OCI-LY7 (cell line): Measurements from ENCODE around the gene SLC16A8.

Experiments
- EZH2phosphoT487 ChIP-seq: fragments of 200-600 bp; sonication (generic); IDR thresholded peaks from 2 replicates; pipeline ENCODE4 v1.6.1; 2018; ENCODE audit warnings: low read depth, borderline replicate concordance, mild to moderate bottlenecking, mixed run types, antibody characterized with exemption, low read length, moderate library complexity, mixed read lengths
- TF ChIP-seq, protein P1 (sequence below): fragments of 200-600 bp; sonication (generic); conservative IDR thresholded peaks from 2 replicates; pipeline ENCODE4 v1.5.1; 2014; ENCODE audit warnings: mild to moderate bottlenecking, antibody characterized with exemption, low read length, moderate library complexity, mixed read lengths

DNA sequence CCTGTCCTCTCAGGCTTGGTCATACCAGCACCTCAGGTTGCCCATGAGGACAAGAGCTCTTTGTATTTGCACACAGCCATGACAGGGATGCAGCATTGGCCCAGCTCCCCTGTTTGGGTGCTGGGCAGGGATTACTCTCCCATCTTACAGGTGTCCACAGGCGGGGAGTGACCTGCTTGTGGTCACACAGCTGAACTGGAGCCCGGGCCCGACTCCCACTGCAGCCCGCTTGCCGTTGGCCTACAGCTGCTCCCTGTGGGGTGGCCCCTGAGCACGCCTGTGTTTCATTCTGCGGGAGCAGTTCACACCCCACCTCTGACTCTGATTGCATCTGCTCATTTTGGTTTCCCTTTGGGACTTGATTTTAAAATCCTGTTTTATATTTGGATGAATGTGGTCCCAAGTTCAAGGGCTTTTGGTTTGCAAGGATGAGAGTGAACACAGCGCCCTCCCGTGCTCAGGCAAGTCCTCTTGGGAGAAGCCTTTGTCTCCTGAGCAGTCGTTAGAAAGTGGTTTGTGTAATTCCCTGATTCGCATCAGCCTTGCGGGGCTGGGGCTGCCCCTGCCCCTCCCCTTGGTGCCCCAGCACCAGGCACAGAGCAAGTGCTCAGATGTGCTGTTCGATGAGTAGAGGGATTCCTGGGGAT, 17.5 kb downstream of the SLC16A8 start:
- TF ChIP-seq, protein P1, sequence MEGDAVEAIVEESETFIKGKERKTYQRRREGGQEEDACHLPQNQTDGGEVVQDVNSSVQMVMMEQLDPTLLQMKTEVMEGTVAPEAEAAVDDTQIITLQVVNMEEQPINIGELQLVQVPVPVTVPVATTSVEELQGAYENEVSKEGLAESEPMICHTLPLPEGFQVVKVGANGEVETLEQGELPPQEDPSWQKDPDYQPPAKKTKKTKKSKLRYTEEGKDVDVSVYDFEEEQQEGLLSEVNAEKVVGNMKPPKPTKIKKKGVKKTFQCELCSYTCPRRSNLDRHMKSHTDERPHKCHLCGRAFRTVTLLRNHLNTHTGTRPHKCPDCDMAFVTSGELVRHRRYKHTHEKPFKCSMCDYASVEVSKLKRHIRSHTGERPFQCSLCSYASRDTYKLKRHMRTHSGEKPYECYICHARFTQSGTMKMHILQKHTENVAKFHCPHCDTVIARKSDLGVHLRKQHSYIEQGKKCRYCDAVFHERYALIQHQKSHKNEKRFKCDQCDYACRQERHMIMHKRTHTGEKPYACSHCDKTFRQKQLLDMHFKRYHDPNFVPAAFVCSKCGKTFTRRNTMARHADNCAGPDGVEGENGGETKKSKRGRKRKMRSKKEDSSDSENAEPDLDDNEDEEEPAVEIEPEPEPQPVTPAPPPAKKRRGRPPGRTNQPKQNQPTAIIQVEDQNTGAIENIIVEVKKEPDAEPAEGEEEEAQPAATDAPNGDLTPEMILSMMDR, result no peak
- no peak for TF ChIP-seq EZH2phosphoT487
